Measurements from ENCODE around the gene ICAM5.

Gene ICAM5

GRCh38 chr19:10269333-10270179 is 20.2 kb upstream of the ICAM5 start:
- no peaks in the 10 kb centered on the region for H3K36me3 ChIP-seq (ENCODE audit: control insufficient read depth, insufficient read depth, low read length)
- H3K27me3 ChIP-seq (ENCODE audit: control insufficient read depth, insufficient read depth, low read length) = no peaks in the 10 kb centered on the region
- H3K4me3 ChIP-seq (ENCODE audit: low read depth, low read length) = peak overlapping the region; percentile 34
- peak; percentile 98 for TF ChIP-seq CTCF (IDR thresholded peaks at IDR 0.05)
- no peaks in the 10 kb centered on the region for H3K9me3 ChIP-seq (ENCODE audit: control insufficient read depth, low read length)
- no peaks in the 10 kb centered on the region for H3K4me1 ChIP-seq
- H2AFZ ChIP-seq = peak overlapping the region; percentile 55
- peak overlapping the region; percentile 71 for H3K4me2 ChIP-seq (ENCODE audit: low read length)
- H3K79me2 ChIP-seq = no peaks in the 10 kb centered on the region
- H3K9ac ChIP-seq = no peak overlapping the region
- peak overlapping the region; percentile 68 for H3K27ac ChIP-seq

GRCh38 chr19:10270180-10270615 is 19.6 kb upstream of the ICAM5 start:
- Histone ChIP-seq H2AFZ (peak overlapping the region; percentile 55), H3K4me1 (no peaks in the 10 kb centered on the region), H3K27me3 (ENCODE audit: control insufficient read depth, insufficient read depth, low read length) (no peaks in the 10 kb centered on the region), H3K4me3 (ENCODE audit: low read depth, low read length) (peak overlapping the region; percentile 34), H3K79me2 (no peaks in the 10 kb centered on the region), H3K4me2 (ENCODE audit: low read length) (peak overlapping the region; percentile 71), H3K9me3 (ENCODE audit: control insufficient read depth, low read length) (no peaks in the 10 kb centered on the region), H3K9ac (no peak overlapping the region), H3K27ac (peak overlapping the region; percentile 68), H3K36me3 (ENCODE audit: control insufficient read depth, insufficient read depth, low read length) (no peaks in the 10 kb centered on the region)
- no peak for TF ChIP-seq CTCF (IDR thresholded peaks at IDR 0.05)

GRCh38 chr19:10270616-10271394 is 18.9 kb upstream of the ICAM5 start, which contains the start of gene ICAM1:
ICAM1 (plus strand) TSS chr19:10271120; CDS start chr19:10271160, 40 bp downstream.
- H3K4me2 ChIP-seq (ENCODE audit: low read length) = peak within 1 kb of the TSS; percentile 71
- H3K27ac ChIP-seq = peak within 1 kb of the TSS; percentile 68
- no peak for TF ChIP-seq CTCF (IDR thresholded peaks at IDR 0.05)
- no peaks in the 10 kb centered on the region for H3K36me3 ChIP-seq (ENCODE audit: control insufficient read depth, insufficient read depth, low read length)
- no peaks in the 10 kb centered on the region for H3K27me3 ChIP-seq (ENCODE audit: control insufficient read depth, insufficient read depth, low read length)
- H3K9me3 ChIP-seq (ENCODE audit: control insufficient read depth, low read length) = no peaks in the 10 kb centered on the region
- peak within 1 kb of the TSS; percentile 34 for H3K4me3 ChIP-seq (ENCODE audit: low read depth, low read length)
- H2AFZ ChIP-seq = peak within 1 kb of the TSS; percentile 55
- no peaks in the 10 kb centered on the region for H3K79me2 ChIP-seq
- no peaks in the 10 kb centered on the region for H3K4me1 ChIP-seq
- H3K9ac ChIP-seq = no peak within 1 kb of the TSS

GRCh38 chr19:10271543-10272086 is 18.1 kb upstream of the ICAM5 start:
- peak overlapping the region; percentile 34 for H3K4me3 ChIP-seq (ENCODE audit: low read depth, low read length)
- no peaks in the 10 kb centered on the region for H3K79me2 ChIP-seq
- no peak for TF ChIP-seq CTCF (IDR thresholded peaks at IDR 0.05)
- no peaks in the 10 kb centered on the region for H3K4me1 ChIP-seq
- H3K4me2 ChIP-seq (ENCODE audit: low read length) = peak overlapping the region; percentile 71
- no peaks in the 10 kb centered on the region for H3K9me3 ChIP-seq (ENCODE audit: control insufficient read depth, low read length)
- H3K27me3 ChIP-seq (ENCODE audit: control insufficient read depth, insufficient read depth, low read length) = no peaks in the 10 kb centered on the region
- no peaks in the 10 kb centered on the region for H3K36me3 ChIP-seq (ENCODE audit: control insufficient read depth, insufficient read depth, low read length)
- H2AFZ ChIP-seq = no peak overlapping the region
- peak overlapping the region; percentile 68 for H3K27ac ChIP-seq
- H3K9ac ChIP-seq = no peak overlapping the region
